LoVo (cell line): Measurements from ENCODE around the gene SRSF7.
"Not testable (repeated sequence)": the region's sequence is repeated elsewhere in the genome, so short reads cannot be mapped to it uniquely, and the experiment has no call there.

Source experiments
- DNase-seq: peaks from one replicate; pipeline ENCODE4 v3.0.0-alpha.2; 2016; ENCODE audit warnings: low spot score

Gene SRSF7

DNA sequence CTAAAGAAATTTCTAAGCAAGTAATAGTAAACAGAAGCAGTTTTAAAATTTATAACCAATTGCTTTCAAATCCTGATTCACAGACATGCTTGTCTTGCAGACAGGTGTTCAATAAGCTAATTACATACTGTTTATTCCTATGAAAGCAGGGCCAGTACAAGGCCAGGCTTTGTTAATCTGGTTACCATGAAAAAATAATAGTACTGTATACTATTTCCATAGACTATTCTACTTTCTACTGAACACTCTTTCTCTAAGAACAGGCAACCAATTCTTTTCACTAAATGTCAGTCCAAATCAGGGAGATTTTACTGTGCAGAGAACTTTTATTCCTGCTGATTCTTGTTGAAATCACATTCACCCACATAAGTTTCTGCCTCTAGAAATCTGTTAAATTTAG is 2.9 kb upstream of the SRSF7 start:
- no peak for DNase-seq

DNA sequence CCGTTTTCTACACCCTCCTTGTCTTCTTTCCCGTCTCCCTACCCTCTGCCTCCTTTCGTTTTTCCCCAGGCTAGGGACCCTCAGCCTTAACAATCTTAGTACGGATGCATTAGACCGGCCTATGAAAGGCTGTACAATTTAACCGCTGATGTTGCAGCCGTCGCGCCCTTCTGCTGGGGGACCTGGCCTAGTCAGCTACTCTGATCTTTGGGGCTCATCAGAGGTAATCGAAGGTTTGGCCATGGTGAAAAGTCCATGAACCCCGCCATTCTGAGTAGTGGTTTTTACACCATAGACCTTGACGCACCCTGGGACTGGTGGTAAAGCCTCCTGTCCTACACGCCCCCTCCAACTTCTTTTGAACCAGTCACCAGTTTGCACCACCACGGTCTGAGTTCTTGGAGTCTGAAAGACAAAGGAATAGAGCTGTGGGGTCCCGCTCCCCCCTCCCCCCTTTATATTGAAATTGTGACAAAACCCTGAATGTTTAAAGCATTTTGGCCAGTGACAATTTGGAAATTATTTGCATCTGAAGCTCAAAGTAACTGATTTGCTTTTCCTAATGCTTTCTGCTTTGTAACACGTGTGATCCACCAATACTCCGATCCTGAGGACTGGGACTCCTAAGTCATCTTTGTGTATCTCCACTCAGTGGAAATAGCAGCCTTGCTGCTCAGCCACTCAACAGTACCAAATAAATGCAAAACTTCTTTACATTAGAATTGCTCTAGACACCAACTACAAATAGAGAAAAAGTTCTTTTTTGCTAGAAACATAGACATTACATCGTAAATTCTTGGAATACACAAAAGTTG is 642 bp upstream of the SRSF7 start:
- no peak for DNase-seq

DNA sequence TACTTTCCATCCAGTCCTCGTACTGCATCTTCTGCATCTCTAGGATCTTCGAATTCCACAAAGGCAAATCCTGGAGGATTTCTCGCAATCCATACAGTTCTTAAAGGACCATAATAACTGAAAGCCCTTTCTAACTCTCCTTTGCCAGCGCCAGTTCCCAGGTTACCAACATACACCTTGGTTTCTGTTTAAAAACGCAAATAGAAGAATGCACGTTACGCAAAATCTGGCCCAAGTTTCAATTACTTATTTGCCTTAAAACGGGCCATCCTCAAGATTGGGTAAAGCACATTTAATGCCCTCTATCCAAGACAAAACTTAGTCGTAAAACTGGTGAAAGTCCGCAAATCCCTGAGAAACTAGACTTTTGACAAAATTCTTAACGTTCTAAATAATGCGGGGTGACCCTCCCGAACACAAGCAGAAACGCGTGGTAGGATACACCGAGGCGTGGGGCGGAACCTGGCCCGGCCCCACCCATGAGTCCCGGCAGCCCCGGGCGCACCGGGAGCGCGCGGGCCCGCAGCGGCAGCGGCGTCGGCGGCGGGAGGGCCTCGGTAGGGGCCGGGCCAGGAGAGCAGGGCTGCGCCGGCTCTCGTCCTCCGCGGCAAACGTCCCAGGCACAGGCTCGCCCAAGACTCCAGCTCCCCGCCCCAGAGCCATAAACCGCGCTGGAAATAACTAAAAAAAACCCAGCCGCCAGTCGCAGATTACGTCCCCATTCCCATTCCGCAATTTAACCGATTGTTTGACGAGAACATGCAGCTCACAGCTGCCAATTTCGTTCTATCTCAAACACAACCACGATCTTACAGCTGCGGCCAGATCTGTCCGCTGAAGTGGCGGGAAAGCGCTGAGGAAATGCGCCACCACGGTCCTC is 910 bp downstream of the SRSF7 start:
- peak; percentile 29 for DNase-seq

DNA sequence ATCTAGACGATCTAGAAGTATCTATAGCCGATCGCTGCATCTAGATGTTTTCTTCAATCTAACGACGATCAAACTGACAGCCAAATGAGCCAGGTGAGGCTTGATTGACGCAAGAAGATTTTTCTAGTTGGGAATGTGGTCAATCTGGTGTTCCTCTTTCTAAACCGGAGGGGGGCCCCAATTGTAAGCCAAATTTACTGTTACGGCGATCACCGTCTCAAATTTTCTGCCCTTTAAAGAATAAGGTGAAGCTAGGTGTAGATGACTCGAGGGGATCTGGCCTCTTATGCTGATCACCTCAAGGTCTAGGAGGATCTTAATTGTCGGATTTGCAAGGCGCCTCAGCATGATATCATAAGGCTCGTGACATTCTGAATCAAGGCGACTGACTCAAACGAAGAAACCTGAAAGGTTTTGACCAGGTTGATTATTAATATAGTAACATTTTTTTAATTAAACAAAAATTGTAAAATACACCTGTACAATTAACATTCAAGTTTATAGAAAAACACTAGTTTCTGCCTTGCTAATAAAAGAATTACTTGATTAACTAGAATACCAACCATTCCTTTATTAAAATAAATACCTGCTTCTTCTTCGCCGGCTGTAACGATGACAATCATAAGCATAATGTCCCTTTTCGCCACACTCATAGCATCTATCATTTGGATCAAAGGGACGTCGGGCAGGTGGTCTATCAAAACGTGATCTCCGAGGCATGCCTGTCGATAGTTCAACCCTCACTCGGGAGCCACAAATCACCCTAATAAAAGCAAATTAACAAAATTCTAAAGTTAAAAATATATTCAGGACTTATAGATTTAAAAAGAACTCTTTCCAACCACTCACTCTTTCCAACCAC is 2.0 kb downstream of the SRSF7 start:
- DNase-seq = no peak

DNA sequence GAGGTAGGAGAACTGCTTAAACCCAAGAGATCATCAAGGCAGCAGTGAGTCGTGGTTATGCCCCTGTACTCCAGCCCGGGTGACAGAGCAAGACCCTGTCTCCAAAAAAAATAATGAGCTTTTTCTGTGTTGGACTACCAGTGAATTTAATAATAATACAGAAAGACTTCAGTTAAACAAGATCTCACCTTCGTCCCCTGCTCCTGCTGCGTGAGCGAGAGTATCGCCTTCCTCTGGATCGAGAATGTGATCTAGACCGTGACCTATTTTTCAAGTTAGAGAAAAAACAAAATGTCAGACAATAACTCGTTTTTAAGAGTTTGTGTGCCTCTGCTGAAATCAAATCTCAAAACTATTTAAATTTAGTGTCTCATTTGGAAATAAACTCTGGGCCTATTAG is 2.8 kb downstream of the SRSF7 start:
- DNase-seq = no peak

DNA sequence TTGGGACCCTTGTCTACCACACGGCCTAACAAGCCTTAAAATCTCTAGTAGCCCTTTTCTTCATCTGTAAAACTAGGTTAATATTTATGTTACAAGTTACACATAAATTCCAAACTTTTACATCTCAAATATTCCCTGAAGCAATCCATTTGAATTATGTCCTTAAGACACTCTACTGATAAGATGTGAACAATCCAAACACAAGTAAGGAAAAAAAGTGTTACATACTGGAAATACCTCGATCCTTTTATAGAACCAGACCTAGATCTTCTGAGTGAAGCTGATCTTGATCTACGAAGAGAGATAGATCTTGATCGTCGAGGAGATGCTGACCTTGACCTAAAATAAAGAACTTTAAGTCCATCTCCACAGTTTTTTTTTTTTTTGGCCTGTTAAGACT is 3.3 kb downstream of the SRSF7 start:
- DNase-seq = no peak

DNA sequence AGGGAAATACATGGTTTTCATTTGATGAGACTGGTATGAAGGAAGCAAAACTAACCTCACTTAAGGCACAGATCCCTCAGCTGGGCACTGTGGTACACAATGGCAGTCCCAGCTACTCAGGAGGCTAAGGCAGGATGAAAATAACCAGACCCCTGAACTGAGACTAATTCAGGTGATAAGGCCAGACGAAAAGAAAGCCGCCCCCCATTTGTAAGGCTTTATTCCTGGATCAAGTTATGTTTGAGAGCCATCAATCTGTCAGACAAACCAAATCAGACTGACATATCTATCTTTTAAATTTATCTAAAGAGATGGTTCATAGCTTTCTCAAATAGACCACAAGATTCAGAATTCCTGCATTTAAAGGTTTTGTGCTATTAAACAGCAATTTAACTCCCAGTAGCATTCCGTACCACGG is 4.1 kb downstream of the SRSF7 start:
- DNase-seq = no peak

DNA sequence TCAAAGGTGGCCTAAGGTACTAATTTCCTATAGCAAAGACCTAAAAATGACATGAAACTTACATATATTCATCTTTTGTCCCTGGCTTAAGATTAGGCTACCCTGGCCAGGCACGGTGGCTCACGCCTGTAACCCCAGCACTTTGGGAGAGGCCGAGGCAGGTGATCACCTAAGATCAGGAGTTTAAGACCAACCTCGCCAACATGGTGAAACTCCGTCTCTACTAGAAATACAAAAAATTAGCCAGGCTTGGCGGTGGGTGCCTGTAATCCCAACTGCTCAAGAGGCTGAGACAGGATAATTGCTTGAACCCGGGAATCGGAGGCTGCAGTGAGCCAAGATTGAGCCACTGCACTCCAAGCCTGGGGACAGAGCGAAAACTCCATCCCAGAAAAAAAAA is 5.9 kb downstream of the SRSF7 start:
- no peak for DNase-seq

DNA sequence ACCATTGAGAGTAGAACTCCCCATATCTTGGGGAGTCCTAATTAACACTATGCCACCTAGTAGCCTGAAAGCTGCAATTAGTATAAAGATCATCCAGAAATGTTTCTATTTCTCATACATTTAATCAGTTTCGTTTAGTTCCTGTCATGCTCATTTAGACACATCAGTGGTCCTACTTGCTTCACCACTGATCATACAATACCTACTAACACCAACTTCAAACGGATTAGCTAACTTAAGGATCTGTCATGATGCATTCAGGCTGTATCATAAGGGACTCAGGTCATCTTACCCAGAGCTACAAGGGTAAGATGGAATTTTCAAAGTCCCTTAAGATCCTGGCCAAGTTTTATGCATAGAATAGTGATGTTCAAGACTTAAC is 6.8 kb downstream of the SRSF7 start:
- DNase-seq = no peak

DNA sequence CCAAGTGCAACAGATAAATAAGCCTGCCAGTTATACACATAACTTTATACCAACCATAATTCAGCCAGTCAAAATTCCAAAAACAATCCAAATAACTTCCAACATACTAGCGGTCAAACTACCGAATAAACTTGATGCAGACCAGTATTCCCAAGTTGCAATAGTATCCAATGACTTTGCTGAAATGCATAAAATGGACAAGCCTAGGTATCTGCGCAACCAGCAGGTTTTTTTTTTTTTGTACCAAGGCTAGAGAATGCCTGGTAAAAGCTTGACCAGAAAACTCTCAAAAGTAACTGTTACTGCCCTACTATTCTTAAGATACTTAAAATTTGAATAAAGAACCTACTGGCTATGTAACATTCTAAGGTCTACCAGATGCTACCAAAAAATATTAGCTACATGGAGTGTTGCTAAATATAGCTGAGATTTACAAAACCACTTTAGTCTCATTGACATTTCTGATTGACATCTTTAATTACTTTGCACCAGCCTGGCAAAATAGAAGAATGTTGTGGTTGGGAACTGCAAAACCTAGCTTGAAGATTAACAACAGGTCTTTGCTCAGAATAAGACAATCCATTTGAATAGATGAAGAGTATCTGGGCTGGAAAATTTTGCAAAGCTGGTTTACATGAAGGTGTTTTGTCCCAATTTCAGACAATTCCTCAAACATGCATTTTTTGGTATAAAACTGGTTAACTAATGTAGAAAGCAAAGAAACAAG is 7.3 kb downstream of the SRSF7 start:
- DNase-seq = no peak

DNA sequence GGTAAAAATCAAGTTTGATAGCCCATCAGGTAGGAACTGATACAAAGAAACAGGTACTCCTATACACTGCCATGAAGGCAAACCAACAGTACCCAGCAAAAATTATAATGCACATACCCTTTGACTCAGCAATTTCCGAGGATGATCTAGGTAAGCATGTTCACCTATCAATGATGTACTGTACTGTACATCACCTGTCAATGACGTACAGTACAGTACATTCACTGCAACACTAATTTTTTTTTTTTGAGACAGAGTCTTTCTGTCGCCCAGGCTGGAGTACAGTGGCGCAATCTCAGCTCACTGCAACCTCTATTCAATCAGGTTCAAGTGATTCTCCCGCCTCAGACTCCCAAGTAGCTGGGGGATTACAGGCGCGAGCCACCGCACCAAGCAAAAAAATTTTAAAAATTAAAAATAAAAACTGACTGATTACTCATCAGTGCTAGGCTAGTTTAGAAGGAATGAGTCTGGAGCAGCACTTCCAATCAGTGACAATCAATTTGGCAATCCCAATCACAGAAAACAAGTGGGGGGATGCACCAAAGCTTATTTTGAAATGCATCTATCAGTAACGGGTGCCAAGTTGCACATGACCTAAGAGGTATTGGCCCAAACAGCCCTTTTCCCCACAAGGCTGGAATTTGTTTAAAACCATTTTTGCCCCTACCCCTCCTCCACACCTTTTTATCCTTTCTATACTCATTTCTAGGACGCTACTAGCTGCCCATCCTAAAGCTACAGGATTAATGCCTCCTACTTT is 8.2 kb downstream of the SRSF7 start:
- no peak for DNase-seq

DNA sequence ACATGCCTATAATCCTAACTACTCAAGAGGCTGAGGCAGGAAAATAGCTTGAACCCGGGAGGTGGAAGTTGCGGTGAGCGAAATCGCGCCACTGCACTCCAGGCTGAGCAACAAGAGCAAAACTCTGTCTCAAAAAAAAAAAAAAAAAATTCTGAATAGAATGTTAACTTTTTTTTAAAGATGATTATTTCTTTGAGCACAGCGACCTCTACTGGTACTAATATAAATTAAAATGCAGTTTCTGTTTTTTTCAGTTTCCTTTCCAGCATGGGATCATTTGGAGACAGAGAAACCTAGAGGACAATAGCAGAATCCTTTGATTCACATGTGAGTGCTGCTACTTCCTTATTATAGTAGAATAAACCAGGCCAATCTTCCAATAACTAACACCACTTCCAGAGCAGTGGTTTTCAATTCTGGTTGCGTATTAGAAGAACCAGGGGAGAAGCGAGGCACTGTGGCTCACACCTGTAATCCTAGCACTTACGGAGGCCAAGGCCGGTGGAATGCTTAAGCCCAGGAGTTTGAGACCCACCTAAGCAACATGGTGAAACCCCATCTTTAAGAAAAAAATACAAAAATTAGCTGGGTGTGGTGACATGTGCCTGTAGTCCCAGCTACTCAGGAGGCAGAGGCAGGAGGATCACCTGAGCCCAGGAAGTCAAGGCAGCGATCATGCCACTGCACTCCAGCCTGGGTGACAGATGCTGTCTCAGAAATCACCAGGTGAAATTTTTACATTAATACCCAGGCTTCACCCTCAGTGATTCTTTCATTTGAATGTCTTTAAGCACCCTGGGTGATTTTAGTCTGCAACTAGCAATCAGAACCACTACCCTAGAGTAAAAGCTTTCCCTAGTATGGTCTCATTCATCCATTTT is 10.1 kb downstream of the SRSF7 start:
- DNase-seq = peak; percentile 60

DNA sequence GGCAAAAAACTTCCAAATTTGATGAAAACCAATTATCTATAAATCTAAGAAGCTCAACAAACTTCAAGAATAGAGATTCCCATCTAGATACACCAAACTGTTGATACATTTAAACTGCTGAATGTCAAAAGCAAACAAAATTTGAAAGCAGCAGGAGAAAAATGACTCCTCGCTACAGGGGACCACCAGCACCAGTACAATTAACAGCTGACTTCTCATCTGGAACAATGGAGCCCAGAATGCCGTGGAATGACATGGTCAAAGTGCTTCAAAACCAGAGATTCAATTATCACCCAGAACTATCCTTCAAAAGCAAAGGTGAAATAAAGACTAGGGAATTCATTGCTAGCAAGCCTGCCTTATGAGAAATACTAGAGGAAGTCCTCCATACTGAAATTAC is 11.6 kb downstream of the SRSF7 start:
- DNase-seq = no peak

DNA sequence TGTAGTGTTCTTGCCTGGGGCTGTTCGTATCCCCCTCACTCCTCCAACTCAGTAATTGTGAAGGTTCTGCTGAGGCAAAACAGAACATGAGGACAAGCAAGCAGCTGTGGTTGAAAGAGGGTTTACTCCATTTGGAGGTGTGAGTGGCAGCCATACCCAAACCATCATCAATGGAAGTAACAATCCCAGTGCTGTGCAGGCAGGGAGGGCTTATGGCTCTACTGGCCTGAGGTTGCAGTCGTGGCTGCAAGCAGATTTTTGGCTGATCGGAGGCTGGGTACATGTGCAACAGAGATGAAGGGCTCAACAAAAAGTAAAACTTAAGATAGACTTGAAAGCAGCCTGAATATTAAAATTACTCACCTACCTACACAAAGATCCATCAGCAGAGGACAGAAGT is 13.2 kb downstream of the SRSF7 start:
- DNase-seq = no peak

DNA sequence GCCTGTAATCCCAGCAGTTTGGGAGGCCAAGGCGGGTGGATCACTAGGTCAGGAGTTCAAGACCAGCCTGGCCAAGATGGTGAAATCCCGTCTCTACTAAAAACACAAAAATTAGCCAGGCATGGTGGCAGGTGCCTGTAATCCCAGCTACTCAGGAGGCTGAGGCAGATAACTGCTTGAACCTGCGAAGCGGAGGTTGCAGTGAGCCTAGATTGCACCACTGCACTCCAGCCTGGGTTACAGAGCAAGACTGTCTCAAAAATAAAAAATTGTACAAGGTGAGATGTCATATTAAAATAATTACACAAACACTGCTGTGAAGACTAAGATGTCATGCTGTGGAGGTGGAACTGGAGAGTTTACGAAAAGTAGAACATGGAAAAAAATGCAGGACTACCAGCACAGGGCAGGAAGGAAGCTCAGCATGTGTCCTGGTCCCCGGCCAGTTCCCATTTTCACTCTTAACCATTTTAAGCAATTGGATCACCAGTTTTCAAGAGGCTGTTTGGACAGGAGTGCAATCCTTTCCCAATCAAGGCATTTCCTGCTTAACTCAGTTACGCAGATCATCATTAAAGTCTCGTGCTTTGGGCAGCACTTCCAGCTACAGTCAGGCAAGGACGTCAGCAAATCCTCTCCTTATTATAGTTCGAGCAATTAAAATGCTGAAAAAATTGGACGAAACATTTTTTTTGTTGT is 14.0 kb downstream of the SRSF7 start:
- DNase-seq = not testable (repeated sequence)

DNA sequence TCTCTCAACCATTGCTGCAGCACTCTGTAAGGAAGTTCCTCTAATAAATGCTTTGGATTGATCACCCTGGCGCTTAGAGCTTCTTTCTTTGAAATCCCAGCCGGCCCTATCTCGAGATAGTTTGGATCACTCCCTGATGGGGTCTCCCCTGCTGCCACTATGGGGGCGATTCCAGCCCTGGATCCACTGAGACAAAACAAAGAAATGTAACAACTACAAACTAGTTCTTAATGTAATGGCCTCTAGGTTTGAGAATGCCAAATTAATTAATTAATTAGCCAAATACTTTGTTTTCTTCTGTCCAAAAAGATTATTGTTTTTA is 15.2 kb downstream of the SRSF7 start:
- no peak for DNase-seq

DNA sequence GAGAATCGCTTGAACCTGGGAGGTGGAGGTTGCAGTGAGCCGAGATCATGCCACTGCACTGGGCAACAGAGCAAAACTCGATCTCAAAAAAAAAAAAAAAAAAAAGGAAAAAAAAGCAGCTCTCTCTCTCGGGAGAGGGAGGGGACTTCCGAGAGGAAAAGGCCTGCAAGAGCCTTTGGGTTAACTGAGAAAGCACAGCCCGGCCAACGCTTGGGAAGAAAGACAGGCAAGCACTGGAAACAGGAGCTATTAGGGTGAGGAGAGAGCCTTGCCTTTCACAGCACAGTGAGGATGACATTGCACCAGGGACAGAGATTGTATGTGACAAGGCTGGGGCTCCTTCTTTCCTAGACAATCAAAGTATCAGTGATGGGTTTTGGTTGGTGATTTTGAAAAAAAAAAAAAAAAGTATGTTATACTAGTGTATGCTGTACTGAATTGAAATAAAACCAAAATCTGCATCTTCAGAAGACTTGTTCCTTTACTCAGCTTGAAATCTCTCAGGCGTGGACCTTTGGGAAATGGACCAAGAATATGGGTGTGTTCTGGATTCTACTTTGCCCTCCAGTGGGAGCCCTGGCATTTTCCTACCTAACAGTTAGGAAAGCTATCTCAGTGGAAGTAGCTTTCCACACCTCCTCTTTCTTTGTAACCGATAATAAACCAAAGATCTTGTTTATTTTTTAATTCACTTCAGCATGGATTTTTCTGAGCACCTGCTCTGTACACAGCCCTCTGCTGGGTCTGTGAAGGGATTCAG is 16.7 kb downstream of the SRSF7 start:
- no peak for DNase-seq

DNA sequence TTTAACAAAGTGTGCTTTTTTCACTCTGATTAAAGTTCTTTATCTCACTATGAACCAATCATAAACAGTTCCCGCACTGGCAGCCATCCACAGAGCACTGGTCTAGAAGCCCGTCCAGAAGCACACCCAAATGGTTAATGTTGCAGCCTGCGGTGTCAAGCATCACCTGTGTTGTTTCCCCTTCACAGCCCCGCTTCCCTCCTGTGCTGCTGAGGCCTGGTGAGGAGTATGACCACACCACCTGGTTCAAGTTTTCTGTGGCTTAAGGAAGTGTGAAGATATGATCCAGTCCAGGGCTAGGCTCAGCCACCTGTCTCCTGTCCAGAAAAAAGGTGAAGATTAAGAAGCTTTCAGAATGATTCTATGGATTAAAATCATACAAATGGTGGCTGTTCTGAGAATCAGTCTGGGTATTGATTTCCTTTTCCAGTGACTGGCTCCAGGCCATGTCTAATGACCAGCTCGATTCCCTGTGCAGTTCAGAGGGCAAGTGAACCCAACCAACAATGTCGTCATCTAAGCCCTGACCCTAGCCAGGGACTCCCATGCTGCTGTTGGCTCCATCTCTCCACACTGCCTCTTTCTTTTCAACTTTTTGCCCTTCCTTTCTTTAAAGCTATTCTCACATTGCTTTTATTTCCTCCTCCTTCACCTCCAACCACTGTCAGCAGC is 17.7 kb downstream of the SRSF7 start:
- no peak for DNase-seq
